Measurements from ENCODE around the gene PPIA.
A peak's percentile ranks its signal among the peaks of the same experiment; 100 is the strongest.
"Not testable (repeated sequence)": the region's sequence is repeated elsewhere in the genome, so short reads cannot be mapped to it uniquely, and the experiment has no call there.

The PPIA gene

DNA sequence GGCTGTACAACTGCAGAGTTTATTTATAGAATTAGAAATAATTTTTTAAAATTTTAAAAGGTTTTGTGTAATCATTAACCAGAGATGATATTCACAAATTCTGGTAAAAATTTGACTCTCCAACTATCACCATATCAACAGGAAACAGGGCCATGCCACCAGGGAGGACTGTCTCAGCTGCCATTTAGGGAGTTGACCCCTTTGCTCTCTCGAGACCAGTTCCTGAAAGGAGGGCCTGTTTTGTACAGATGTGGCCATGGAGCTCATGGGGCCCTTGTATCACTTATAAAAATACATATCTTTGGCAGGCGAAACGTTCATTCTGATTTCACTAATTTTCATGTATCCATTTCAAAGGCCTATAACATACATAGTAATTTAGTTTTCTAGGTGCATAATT, 31.1 kb downstream of the PPIA start:
- DNase-seq (ENCODE audit: low read depth in 2 of 2) = no peak

DNA sequence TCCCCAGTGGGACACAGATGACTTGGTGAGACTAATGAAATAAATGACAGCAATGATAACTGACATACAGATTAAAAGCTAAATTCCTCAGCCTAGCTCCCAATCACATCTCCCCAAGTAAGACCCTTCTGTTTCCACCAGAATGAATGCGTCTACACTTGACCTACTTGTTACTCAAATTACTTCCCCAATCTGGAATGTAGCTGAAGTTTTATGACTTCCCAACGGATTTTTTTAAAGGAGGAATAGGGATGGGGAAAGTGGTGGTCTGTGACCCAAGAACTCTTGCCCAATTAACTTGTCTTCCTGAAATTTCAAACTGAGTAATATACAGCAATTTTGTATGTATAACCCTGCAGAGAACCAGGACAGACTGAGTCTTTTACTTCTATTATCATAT, 42.3 kb downstream of the PPIA start:
- DNase-seq (ENCODE audit: low read depth in 2 of 2) = no peak

DNA sequence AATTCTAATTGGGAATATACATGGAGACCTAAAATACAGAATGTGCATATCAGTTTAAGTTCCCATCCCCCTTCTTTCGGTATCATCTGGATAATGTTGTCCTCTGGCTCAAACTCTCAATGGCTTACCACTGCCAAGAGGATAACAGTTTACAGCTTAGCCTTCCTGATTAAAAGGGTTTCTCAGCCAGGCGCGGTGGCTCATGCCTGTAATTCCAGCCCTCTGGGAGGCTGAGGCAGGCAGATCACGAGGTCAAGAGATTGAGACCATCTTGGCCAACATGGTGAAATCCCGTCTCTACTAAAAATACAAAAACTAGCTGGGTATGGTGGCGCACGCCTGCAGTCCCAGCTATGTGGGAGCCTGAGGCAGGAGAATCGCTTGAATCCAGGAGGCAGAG, 46.2 kb downstream of the PPIA start:
- DNase-seq (ENCODE audit: low read depth in 2 of 2) = not testable (repeated sequence)

DNA sequence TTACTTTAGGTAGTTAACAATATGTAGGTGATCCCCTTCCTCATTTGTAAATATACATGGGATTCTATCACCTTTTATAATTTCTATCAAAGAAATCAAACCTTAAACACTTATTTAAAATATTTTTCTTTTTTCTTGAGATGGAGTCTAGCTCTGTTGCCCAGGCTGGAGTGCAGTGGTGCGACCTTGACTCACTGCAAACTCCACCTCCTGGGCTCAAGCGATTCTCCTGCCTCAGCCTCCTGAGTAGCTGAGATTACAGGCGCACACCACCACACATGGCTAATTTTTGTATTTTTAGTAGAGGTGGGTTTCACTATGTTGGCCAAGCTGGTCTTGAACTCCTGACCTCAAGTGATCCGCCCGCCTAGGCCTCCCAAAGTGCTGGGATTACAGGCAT, 47.0 kb downstream of the PPIA start:
- not testable (repeated sequence) for DNase-seq (ENCODE audit: low read depth in 2 of 2)

DNA sequence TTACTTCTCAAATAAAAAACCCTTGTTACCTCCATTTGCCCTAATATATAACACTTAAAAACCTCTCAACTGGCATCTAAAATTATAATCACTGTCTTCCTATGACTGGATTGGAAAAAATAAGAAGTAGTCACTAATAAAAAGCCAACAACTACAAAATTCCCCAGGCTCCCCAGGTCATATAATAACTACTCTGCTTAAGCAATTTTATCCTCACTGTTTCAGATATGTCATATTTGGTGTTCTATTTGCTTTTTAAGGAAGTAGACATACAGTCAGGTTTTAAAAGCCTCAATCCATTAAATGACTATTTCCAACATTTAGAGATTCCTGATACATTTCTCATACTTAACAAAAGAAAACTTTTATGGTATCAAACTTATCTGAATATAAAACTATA, 49.0 kb downstream of the PPIA start:
- DNase-seq (ENCODE audit: low read depth in 2 of 2) = no peak

DNA sequence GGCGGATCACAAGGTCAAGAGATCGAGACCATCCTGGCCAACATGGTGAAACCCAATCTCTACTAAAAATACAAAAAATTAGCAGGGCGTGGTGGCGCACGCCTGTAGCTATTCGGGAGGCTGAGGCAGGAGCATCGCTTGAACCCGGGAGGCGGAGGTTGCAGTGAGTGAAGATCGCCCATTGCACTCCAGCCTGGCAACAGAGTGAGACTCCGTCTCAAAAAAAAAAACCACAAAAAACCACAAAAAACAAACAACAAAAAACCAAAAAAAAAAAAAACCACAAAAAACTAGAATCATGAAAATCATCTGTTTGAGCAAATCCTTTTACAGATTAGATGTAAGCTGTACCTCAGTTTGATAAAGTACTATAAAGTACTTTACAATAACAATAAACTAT, 49.9 kb downstream of the PPIA start:
- DNase-seq (ENCODE audit: low read depth in 2 of 2) = not testable (repeated sequence)

DNA sequence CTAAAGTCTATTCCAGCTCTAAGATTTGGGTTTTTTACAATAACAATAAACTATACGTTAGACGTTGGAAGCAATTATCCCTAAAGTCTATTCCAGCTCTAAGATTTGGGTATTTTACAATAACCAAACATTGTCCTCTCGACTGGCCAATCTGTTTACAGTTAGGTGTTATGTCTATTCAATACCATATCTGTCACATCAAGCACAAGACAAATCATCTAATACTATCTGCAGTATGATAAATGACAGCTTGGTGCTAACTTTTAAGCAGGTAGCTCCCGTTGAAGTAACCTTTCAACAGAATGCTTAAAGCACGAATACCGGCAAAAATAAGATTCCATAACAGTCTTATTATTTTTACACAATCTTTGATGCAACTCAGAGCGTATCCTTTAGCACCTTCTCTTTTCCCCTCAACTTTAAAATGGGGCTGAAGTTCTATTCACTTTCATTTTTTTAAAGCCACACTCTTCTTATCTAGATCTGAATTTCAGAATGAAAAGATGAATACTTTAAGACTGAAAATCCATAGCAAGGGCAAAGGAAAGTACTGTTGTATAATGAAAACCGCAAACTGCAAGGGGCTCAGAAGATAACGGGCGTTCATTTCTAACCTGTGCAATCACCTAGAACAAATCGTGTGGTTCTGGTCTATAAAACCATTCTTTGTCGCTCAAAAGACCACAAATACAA, 50.5 kb downstream of the PPIA start:
- DNase-seq (ENCODE audit: low read depth in 2 of 2) = no peak

DNA sequence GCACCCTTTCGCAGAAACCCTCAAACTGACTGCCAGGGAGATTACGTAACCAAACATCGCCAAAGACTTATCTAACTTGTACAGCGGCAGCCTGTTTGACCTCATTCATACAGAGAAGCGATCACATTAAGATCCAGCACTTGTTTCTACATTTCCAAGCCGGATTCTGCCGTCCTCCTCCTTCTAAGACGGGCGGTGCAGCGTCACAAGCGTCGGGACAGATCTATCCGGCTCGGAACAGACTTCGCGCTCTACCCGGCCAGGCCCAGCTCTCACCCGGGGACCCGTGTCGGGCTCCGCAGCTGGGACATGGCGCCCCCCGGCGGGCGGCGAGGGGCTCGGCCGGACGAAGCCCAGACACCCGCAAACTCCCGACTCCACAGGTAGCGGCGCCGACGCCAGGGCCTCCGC, 51.0 kb downstream of the PPIA start:
- DNase-seq (ENCODE audit: low read depth in 2 of 2) = peak; percentile 76

DNA sequence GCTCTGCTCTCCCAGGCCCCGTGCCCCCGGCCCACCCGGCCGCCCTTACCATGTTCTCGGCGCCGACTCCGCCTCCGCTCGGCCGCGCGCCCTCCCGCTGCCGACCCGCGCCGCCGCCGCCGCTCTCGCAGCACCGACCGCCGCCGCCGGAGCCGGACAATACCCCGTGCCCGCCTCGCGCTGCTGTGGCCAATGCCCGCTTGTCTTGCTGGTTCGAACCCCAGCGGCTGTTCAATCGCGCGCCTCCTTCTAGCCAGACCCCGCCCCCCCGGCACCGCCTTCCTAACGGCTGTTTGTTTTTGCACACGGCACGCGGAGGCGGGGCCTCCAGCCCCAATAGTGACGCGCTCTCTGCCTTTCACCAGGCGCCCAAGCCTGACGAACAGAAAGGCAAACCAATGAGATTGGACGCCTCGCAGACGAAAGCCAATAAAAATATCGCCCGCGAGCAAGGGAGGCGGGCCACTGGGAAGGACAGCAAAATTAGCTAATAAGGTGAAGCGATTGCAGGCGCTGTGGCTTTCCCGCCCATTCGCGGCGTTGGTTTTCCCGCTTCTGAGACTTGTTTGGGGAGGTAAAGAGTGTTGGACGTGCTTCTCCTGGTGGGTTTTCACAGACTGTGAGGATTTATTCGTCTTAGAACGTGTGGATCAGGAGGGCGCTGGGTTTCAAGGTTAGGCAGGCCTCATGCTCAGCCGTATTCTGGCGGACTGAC, 51.6 kb downstream of the PPIA start, which contains the start of gene H2AZ2:
Gene H2AZ2 (minus strand): TSS at position 168 of the 715 bp plus-strand sequence. CDS start 116 bp downstream, at position 52.
- DNase-seq (ENCODE audit: low read depth in 2 of 2) = peak; percentile 99 to 100

DNA sequence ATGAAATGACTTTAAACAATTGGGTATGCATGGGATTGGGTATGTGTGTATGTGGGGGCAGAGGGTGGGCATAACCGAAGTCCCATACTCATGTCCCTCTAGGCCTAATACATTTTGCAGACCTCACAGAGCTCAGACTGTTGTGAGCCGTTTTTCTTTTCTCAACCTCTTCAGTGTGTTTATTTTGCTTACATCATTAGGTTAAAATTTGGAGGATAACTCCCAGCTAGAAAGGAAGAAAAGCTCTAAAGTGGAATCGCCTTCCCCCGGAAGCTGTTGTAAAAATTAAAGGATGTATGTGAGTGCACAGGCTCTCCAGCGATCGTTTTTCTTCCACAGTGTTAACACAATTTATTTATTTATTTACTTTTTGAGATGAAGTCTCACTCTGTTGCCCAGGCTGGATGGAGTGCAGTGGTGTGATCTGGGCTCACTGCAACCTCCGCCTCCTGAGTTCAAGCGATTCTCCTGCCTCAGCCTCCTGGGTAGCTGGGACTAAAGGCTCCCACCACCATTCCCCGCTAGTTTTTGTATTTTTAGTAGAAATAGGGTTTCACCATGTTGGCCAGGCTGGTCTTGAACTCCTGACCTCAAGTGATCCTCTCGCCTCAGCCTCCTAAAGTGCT, 52.9 kb downstream of the PPIA start:
- no peak for DNase-seq (ENCODE audit: low read depth in 2 of 2)

DNA sequence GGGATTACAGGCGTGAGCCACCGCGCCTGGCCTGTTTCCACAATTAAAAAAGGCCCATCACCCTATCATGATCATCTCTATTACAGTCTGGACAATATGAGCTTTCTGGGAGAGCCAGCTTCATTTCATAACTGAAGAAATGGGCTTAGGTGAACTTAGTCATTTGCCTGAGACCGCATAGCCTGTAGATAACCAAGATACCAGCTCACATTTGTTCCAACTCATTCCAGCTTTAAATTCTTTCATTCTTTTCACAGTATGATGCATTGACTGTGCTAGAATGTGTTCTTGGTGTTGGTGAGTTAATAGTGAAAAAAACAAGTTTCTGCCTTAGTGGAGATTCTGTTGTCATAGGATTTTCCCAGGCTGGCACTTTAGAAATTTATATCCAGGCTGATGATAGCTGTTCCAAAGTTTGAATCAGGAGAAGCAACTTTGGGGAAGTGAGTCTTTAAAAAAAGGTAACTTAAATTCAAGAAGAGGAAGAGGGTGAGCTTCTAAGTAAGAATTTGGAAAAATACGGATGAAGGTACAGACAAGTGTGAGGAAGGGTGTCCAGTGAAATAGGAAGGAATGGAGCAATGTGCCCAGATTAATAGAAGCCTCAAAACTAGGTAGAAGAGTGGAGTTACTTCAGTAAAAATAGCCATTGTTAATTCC, 53.5 kb downstream of the PPIA start:
- no peak for DNase-seq (ENCODE audit: low read depth in 2 of 2)

DNA sequence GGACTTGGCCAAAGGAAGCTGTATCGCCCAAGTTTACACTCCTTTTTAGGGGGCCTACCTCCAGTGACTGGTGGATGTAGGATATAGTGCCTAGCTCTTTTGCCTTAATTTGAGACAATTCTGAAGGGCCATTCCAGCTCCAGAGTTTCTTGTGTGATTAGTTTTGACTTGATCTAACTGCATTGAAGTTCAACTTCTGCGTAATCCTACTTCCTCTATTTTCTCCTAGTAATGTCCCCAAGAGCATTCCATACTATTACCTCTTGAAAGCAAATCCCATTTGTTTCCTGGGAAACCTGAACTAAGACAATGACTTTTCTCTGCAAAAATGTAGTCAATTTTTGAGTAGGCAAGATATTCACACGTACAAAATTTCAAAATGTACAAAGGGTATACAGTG, 56.1 kb downstream of the PPIA start:
- DNase-seq (ENCODE audit: low read depth in 2 of 2) = no peak
